Stimulated activated CD4-positive, alpha-beta T cell treated with anti-CD3 and anti-CD28 coated beads, Interleukin-12 subunit alpha, Interleukin-12 subunit beta, amount 100 ng/mL, for 4 hours (primary cell): ENCODE data around the gene BACH1.

ENCODE experiments used
- DNase-seq: peaks from one replicate; pipeline ENCODE4 v3.0.0-alpha.2; 2020

BACH1 gene

DNA sequence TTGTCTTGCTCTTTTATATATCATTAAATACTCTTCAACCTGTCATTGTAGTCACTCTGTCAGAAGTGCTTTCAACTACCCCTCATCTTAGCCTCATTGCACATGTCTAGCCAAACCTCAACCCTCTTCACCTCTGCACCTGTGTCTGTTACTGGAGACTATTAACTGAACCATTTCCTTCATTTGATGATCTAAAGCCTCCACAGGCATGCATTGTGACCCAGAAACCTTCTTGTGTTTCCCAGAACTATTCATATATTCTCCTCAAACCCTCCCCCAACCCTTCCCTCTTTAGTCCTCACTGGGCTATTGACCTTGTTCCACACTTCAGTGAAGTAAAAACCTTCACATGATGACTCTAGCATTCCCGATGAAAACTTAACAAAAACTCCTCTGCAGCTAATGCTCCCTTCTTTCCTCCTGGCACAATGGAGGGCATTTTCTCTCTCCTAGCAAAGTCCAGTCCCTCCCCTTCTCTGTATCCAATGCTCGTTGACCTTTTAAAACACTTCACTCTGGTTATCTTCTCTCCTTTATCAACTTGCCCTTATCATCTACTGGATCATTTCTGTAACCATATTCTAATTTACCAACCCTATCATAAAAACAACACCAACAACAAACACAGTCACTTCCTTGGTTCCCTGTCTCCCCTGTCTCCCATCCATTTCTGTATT is 86.1 kb downstream of the BACH1 start:
- no peak for DNase-seq

DNA sequence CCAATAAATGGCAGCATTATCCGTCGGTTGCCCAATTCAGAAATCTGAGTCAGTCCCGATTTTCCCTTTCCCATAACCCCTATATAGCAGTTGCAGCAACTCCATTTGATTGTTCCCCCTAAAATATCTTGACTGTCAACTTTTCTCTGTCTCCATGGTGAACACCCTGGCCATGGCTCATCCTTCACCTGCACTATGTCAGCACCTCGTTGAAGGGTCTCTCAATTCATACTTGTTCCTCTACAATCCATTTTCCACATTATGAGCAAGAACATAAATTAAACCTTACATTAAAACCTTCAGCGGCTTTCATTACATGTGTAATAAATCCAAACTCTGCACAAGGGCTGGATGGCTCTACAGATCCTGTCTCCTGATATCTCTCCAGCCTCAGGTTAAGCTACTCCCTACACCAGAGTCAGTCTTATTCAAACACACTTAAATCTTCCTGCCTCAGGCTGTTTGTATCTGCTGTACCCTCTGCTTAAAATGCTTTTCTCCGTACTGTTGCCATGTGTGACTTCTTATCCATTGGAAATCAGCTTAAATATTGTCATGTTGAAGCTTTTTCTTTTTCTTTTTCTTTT is 87.3 kb downstream of the BACH1 start:
- DNase-seq = no peak

- no peak for DNase-seq
Observed at GRCh38 chr21:29386803-29387202, 88.1 kb downstream of the BACH1 start.

GRCh38 chr21:29387598-29387997 is 88.9 kb downstream of the BACH1 start:
- no peak for DNase-seq

GRCh38 chr21:29389136-29389535 is 90.4 kb downstream of the BACH1 start:
- DNase-seq = no peak

DNA sequence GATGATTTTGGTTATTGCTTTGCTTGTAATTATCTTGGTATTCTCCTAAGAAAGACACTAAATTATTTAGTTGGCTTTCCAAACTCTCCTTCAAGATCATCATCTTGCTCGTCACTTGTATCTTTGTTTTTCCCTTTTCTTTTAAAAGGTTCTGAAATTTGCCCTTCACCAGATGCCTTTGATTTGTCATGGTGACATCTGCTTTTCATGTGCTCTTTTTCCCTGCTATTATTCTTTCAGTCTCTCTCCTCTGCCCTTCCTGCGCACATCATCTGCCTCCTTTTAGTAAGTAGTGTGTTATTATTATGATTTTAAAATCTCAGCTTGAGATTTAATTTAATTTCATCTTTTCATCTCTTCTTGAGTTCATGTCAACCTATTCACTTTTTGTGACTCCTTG is 92.1 kb downstream of the BACH1 start:
- no peak for DNase-seq

DNA sequence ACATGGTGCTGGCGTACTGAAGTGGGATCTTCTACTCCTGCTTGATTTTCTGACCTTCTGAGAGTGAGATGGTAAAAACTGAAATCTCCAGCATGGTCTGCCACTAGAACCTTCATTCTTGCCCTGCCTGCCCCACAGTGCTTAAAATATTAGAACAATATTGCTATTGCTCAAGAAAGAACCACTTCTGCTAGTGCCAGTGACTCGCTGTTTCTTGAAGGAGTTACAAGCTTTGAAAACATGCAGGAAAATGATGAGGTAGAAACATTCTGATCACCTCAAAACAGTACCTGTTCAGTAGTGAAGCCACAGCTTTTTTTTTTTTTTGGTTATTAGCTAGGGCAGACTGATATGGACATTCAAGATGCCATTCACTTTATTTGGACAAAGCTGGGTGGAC is 95.3 kb downstream of the BACH1 start:
- DNase-seq = no peak
